SK-N-SH (cell line): ENCODE results near the gene BRAT1. TPM values are rescaled to one million over a fixed set of nuclear protein-coding genes. Genes with fewer than 3 reads are reported as not detected.

Source experiments
- CTCF ChIA-PET: fragments of 300-600, 350-600 bp; formaldehyde crosslinking; extraction: SDS; loops from one replicate; lab custom pipeline; 2021; lab: Yijun Ruan, JAX
- POLR2A ChIA-PET: fragments of 350-600 bp; sonication (Branson Sonifier 250); formaldehyde crosslinking; extraction: SDS; loops from one replicate; lab custom pipeline; 2020; ENCODE audit warnings: antibody characterized with exemption, inconsistent platforms; lab: Yijun Ruan, JAX
- DNase-seq: peaks from one replicate; pipeline ENCODE4 v3.0.0; 2012
- H2AFZ ChIP-seq: fragments of 200-600 bp; sonication (generic); 2 replicates; pipeline ENCODE4 v1.8.1; 2016; ENCODE audit warnings: antibody characterized with exemption, mild to moderate bottlenecking, low read depth
- H3F3A ChIP-seq: fragments of 200-600 bp; sonication (generic); replicated peaks from 2 replicates; pipeline ENCODE3; 2016; ENCODE audit warnings: antibody characterized with exemption, mild to moderate bottlenecking; ENCODE audit not compliant: insufficient read depth
- H3K27ac ChIP-seq, 2 experiments: fragments of 200-500 bp in 1 of 2; fragments of 200-600 bp in 1 of 2; sonication (Bioruptor generic) in 1 of 2; sonication (generic), shearing (Covaris generic) in 1 of 2; 2 replicates each; pipeline versions ENCODE4 v1.5.1 to v1.6.1; 2014 to 2016; ENCODE audit warnings: low read depth in 2 of 2, inconsistent platforms in 1 of 2, low read length in 1 of 2, mild to moderate bottlenecking in 1 of 2, mixed read lengths in 1 of 2
- H3K27me3 ChIP-seq: fragments of 200-600 bp; sonication (generic), shearing (Covaris generic); 2 replicates; pipeline ENCODE4 v1.6.1; 2016; ENCODE audit warnings: mixed run types; ENCODE audit not compliant: insufficient read depth
- H3K36me3 ChIP-seq, 2 experiments: fragments of 200-500 bp in 1 of 2; fragments of 200-600 bp in 1 of 2; sonication (Bioruptor generic) in 1 of 2; sonication (generic) in 1 of 2; replicated peaks in 1 of 2; 2 replicates each; pipeline versions ENCODE3 to v1.5.1; 2014 to 2016; ENCODE audit warnings: low read length in 1 of 2, mild to moderate bottlenecking in 1 of 2; ENCODE audit not compliant: insufficient read depth in 2 of 2, control insufficient read depth in 1 of 2
- H3K4me1 ChIP-seq, 2 experiments: fragments of 200-500 bp in 1 of 2; fragments of 200-600 bp in 1 of 2; sonication (Bioruptor generic) in 1 of 2; sonication (generic), shearing (Covaris generic) in 1 of 2; 2 replicates each; pipeline versions ENCODE4 v1.5.1 to v1.6.1; 2014 to 2016; ENCODE audit warnings: low read depth in 1 of 2, low read length in 1 of 2, mixed run types in 1 of 2; ENCODE audit not compliant: insufficient read depth in 2 of 2, control insufficient read depth in 1 of 2
- H3K4me2 ChIP-seq: fragments of 200-600 bp; sonication (generic), shearing (Covaris generic); 2 replicates; pipeline ENCODE4 v1.6.1; 2017; ENCODE audit warnings: mixed run types
- H3K4me3 ChIP-seq, 2 experiments: fragments of 200-500 bp in 1 of 2; fragments of 200-600 bp in 1 of 2; sonication (Bioruptor generic) in 1 of 2; sonication (generic), shearing (Covaris generic) in 1 of 2; 2 replicates each; pipeline versions ENCODE4 v1.5.1 to v1.8.1; 2014 to 2016; ENCODE audit warnings: low read depth in 2 of 2, inconsistent platforms in 1 of 2, low read length in 1 of 2, mild to moderate bottlenecking in 1 of 2, mixed read lengths in 1 of 2, moderate library complexity in 1 of 2
- H3K79me2 ChIP-seq: fragments of 200-600 bp; sonication (generic); 2 replicates; pipeline ENCODE4 v1.8.1; 2017; ENCODE audit warnings: mild to moderate bottlenecking; ENCODE audit not compliant: insufficient read depth
- H3K9ac ChIP-seq: fragments of 200-600 bp; sonication (generic); 2 replicates; pipeline ENCODE4 v1.6.1; 2017; ENCODE audit warnings: mixed run types
- H3K9me2 ChIP-seq: fragments of 200-600 bp; sonication (generic); 2 replicates; pipeline ENCODE4 v1.6.1; 2017; ENCODE audit warnings: mixed run types
- H3K9me3 ChIP-seq: fragments of 200-600 bp; sonication (generic); 2 replicates; pipeline ENCODE4 v1.6.1; 2017; ENCODE audit warnings: mixed run types, mild to moderate bottlenecking, moderate library complexity
- H4K20me1 ChIP-seq: fragments of 200-600 bp; sonication (generic); 2 replicates; pipeline ENCODE4 v1.6.1; 2017; ENCODE audit warnings: mild to moderate bottlenecking, mixed run types; ENCODE audit not compliant: insufficient read depth
- CTCF ChIP-seq: fragments of 200-600 bp; sonication (generic); IDR thresholded peaks from 2 replicates; pipeline ENCODE4 v1.6.1; 2017; ENCODE audit warnings: antibody characterized with exemption, mild to moderate bottlenecking, moderate library complexity
- EP300 ChIP-seq, 2 experiments: IDR thresholded peaks; 2 replicates each; pipeline versions ENCODE4 v1.4.0 to v1.6.1; 2012; ENCODE audit warnings: borderline replicate concordance in 1 of 2, low read depth in 1 of 2, low read length in 1 of 2
- FOSL2 ChIP-seq: IDR thresholded peaks from 2 replicates; pipeline ENCODE4 v1.4.0; 2012; ENCODE audit warnings: low read depth, mild to moderate bottlenecking, moderate library complexity, borderline replicate concordance
- JUND ChIP-seq: IDR thresholded peaks from 2 replicates; pipeline ENCODE4 v1.4.0; 2012
- MAX ChIP-seq: IDR thresholded peaks from 2 replicates; pipeline ENCODE4 v1.4.0; 2012; ENCODE audit warnings: low read depth
- NFIC ChIP-seq: IDR thresholded peaks from 2 replicates; pipeline ENCODE4 v1.4.0; 2012; ENCODE audit warnings: borderline replicate concordance
- PBX3 ChIP-seq: IDR thresholded peaks from 2 replicates; pipeline ENCODE4; 2012
- RAD21 ChIP-seq: IDR thresholded peaks from 2 replicates; pipeline ENCODE4 v1.6.1; 2012; ENCODE audit warnings: mild to moderate bottlenecking, low read length
- REST ChIP-seq: IDR thresholded peaks from 2 replicates; pipeline ENCODE4 v1.6.1; 2012; ENCODE audit warnings: mild to moderate bottlenecking, low read depth, low read length, moderate library complexity
- RXRA ChIP-seq: IDR thresholded peaks from 2 replicates; pipeline ENCODE4 v1.4.0; 2012; ENCODE audit warnings: low read depth, mild to moderate bottlenecking, borderline replicate concordance
- TAF1 ChIP-seq: IDR thresholded peaks from 2 replicates; pipeline ENCODE4 v1.6.1; 2012; ENCODE audit warnings: low read depth, mild to moderate bottlenecking, low read length, moderate library complexity, borderline replicate concordance
- TCF12 ChIP-seq: IDR thresholded peaks from 2 replicates; pipeline ENCODE4 v1.4.0; 2012
- TEAD4 ChIP-seq: IDR thresholded peaks from 2 replicates; pipeline ENCODE4 v1.4.0; 2012; ENCODE audit warnings: mild to moderate bottlenecking, borderline replicate concordance; ENCODE audit not compliant: insufficient read depth
- ZBTB33 ChIP-seq: IDR thresholded peaks from 2 replicates; pipeline ENCODE4 v1.4.0; 2012; ENCODE audit warnings: low read depth, borderline replicate concordance
- WGBS: methylation state at CpG from one replicate; pipeline ENCODE4 v1.1.6; 2017; ENCODE audit warnings: low lambda C conversion rate; 5-methylcytosine and 5-hydroxymethylcytosine counted together
- polyA plus RNA-seq, 3 experiments: library from polyadenylated mRNA; depleted of rRNA; stranded (reverse); fragments of >200 nt; gene quantifications; 2 replicates each; pipeline ENCODE4 v1.2.3, GENCODE V29; 2012
- TF ChIP-seq, protein P1 (sequence below): IDR thresholded peaks from 2 replicates; pipeline ENCODE4 v1.4.0; 2012; ENCODE audit warnings: low read depth, borderline replicate concordance

BRAT1 gene
- polyA plus RNA-seq, 1 of the 3 experiments (the other 2 are of a cell fraction): 36.2 TPM

GRCh38 chr7:2529161-2530070 is 25.9 kb downstream of the BRAT1 start:
- peak overlapping the region; percentile 71 for H3K4me2 ChIP-seq
- H4K20me1 ChIP-seq: no peaks in the 10 kb centered on the region
- peaks cover 6 to 7% of the 10 kb centered on the region in 2 experiments for H3K36me3 ChIP-seq
- H3K4me1 ChIP-seq: peaks cover 36 to 40% of the 10 kb centered on the region in 2 experiments; a peak in 3 of 4 replicates
- DNase-seq: no peak
- H3F3A ChIP-seq: peaks cover 38% of the 10 kb centered on the region
- ChIA-PET POLR2A (interaction anchor here (1.1 to 1.4 kb wide), 2 partner anchors 9 to 27 kb away, joined by 3 read pairs; no protein-coding TSS in a partner anchor), CTCF (interaction anchor here (0.7 to 1.8 kb wide), 5 partner anchors 9 to 141 kb away, joined by 3 to 5 read pairs (median 3); no protein-coding TSS in a partner anchor)
- H3K79me2 ChIP-seq: peaks cover 3% of the 10 kb centered on the region; the same call in 1 of the 2 replicates
- no peaks in the 10 kb centered on the region for H3K27me3 ChIP-seq
- WGBS: 31% methylated on average over 19 of the region's 30 CpGs
- TF ChIP-seq FOSL2 (peak; percentile 74), EP300 (IDR thresholded peaks at IDR 0.05; ENCODE audit: borderline replicate concordance in 1 of 2, low read depth in 1 of 2, low read length in 1 of 2) (peak in 1 of 2 experiments; percentile 67; a peak in 1 of 4 replicates), RAD21 (no peak), CTCF (no peak), TCF12 (peak; percentile 79), PBX3 (peak; percentile 37), RXRA (peak; percentile 53; the same call in 1 of the 2 replicates), REST (peak; percentile 37; the same call in 1 of the 2 replicates), ZBTB33 (no peak), TAF1 (no peak), TEAD4 (0 out of 2 replicates have a peak, but pooled peaks have one; percentile 0), JUND (peak; percentile 32; the same call in 1 of the 2 replicates), MAX (no peak), NFIC (peak; percentile 85)
- TF ChIP-seq, protein P1, sequence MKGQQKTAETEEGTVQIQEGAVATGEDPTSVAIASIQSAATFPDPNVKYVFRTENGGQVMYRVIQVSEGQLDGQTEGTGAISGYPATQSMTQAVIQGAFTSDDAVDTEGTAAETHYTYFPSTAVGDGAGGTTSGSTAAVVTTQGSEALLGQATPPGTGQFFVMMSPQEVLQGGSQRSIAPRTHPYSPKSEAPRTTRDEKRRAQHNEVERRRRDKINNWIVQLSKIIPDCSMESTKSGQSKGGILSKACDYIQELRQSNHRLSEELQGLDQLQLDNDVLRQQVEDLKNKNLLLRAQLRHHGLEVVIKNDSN: peak; percentile 76; the same call in 1 of the 2 replicates
- H3K27ac ChIP-seq: peak overlapping the region; percentile 43 to 70; a peak in 3 of 4 replicates
- no peak overlapping the region; the same call in 1 of the 2 replicates for H2AFZ ChIP-seq
- H3K9me3 ChIP-seq: no peaks in the 10 kb centered on the region
- peak overlapping the region; percentile 51 for H3K9ac ChIP-seq
- no peak overlapping the region for H3K4me3 ChIP-seq
- no peaks in the 10 kb centered on the region for H3K9me2 ChIP-seq
